Measurements from ENCODE around the gene NFASC. TPM values are rescaled to one million over a fixed set of nuclear protein-coding genes. Genes with fewer than 3 reads are reported as not detected.

NFASC gene
- total and polyA plus RNA-seq, 2 experiments from 2014 or later, result 3.9 to 11.7 TPM

DNA sequence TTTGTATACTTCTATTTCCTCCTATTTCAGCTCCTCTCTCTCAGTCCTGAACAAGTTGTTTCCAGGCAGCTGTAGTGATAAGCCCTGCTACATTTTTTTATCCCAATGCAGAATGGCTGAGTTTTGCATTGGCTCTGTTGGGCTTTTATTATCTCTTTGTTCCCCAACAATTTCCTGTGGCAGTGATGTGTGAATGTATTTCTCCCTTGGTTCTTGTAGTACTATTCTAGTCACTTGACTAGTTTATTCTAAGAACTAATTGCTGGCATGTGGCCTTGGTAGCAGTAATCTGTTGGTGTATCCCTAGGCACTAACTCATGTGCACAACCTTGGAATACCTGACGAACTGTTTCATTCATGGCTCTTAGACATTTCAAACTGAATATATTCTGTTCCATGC is 60.7 kb downstream of the NFASC start:
- H2AFZ ChIP-seq, result no peak overlapping the region
- no peaks in the 10 kb centered on the region for H3K79me2 ChIP-seq (replicated peaks; ENCODE audit: insufficient read depth)
- H4K20me1 ChIP-seq (replicated peaks; ENCODE audit: insufficient read depth), result no peaks in the 10 kb centered on the region
- H3K36me3 ChIP-seq (ENCODE audit: insufficient read depth), result no peaks in the 10 kb centered on the region
- ATAC-seq (no peak), DNase-seq (ENCODE audit: low spot score) (no peak)
- H3K4me1 ChIP-seq (ENCODE audit: insufficient read depth), result peaks cover 42% of the 10 kb centered on the region
- no peak overlapping the region for H3K27ac ChIP-seq (ENCODE audit: low read depth)
- Mint-ChIP-seq H3K27me3 (ENCODE audit: insufficient read depth, low read depth, poor library complexity) (peaks cover 3% of the 10 kb centered on the region), H3K27ac (no peak overlapping the region), H3K36me3 (ENCODE audit: low read depth) (no peaks in the 10 kb centered on the region), H3K4me3 (no peak overlapping the region), H3K4me1 (peaks cover 16% of the 10 kb centered on the region), H3K9me3 (no peaks in the 10 kb centered on the region)
- H3F3A ChIP-seq (replicated peaks; ENCODE audit: low read depth), result no peaks in the 10 kb centered on the region
- TF ChIP-seq POLR2AphosphoS5 (IDR thresholded peaks at IDR 0.05; ENCODE audit: low read depth), result no peak
- TF ChIP-seq, protein P1, sequence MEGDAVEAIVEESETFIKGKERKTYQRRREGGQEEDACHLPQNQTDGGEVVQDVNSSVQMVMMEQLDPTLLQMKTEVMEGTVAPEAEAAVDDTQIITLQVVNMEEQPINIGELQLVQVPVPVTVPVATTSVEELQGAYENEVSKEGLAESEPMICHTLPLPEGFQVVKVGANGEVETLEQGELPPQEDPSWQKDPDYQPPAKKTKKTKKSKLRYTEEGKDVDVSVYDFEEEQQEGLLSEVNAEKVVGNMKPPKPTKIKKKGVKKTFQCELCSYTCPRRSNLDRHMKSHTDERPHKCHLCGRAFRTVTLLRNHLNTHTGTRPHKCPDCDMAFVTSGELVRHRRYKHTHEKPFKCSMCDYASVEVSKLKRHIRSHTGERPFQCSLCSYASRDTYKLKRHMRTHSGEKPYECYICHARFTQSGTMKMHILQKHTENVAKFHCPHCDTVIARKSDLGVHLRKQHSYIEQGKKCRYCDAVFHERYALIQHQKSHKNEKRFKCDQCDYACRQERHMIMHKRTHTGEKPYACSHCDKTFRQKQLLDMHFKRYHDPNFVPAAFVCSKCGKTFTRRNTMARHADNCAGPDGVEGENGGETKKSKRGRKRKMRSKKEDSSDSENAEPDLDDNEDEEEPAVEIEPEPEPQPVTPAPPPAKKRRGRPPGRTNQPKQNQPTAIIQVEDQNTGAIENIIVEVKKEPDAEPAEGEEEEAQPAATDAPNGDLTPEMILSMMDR (conservative IDR thresholded peaks at IDR 0.05; ENCODE audit: low read depth in 2 of 2), result no peak
- TF ChIP-seq, protein P2, sequence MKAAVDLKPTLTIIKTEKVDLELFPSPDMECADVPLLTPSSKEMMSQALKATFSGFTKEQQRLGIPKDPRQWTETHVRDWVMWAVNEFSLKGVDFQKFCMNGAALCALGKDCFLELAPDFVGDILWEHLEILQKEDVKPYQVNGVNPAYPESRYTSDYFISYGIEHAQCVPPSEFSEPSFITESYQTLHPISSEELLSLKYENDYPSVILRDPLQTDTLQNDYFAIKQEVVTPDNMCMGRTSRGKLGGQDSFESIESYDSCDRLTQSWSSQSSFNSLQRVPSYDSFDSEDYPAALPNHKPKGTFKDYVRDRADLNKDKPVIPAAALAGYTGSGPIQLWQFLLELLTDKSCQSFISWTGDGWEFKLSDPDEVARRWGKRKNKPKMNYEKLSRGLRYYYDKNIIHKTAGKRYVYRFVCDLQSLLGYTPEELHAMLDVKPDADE (IDR thresholded peaks at IDR 0.05), result no peak
- TF ChIP-seq JUNB (IDR thresholded peaks at IDR 0.05; ENCODE audit: unreplicated experiment), result no peak
- H3K27me3 ChIP-seq (ENCODE audit: insufficient read depth), result no peaks in the 10 kb centered on the region
- H3K9me2 ChIP-seq (ENCODE audit: insufficient read depth), result 0 out of 2 replicates have a peak, but pooled peaks cover 3% of the 10 kb centered on the region
- H3K4me2 ChIP-seq, result no peak overlapping the region
- H3K4me3 ChIP-seq, result no peak overlapping the region

DNA sequence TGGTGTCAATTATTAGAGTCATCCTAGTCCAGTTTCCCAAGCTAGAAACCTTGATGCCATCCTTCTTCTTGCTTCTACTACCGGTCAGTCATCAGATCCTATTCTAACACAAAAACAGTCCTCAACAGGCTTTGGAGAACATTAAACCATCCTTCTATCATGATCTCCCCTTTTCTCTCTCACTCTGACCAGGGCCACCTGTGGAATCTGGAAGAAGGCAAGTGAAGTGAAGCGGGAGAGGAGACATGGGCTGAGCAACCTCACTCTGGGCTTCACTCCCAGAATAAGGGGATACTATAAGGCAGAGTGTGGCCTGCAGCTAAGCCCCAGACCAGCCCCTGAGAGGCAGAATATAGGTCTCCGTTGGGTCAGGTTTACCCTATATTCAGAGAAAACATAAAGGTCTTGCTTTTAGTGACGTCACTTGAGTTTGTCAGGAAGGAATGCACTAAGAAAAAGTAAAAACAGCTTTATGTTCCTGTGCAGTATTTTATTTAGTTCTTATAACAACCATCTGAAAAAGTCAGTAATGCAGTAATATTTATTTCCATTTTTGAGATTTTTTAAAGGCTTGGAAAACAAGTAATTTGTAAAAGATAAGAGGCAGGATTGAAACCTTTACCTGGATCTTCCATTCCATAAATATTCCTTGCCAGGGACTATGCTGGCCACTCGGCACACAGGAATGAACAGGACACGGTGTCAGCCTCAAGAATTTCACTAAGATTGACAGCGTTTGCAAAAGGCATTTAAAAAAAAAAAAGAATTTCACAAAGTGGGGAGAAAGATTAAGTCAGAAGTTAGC is 61.3 kb downstream of the NFASC start:
- no peaks in the 10 kb centered on the region for H3K36me3 Mint-ChIP-seq (ENCODE audit: low read depth)
- H3K4me2 ChIP-seq, result no peak overlapping the region
- no peaks in the 10 kb centered on the region for H3F3A ChIP-seq (replicated peaks; ENCODE audit: low read depth)
- peaks cover 15% of the 10 kb centered on the region for H3K4me1 Mint-ChIP-seq
- H3K4me3 Mint-ChIP-seq, result no peak overlapping the region
- no peak overlapping the region for H3K4me3 ChIP-seq
- no peak overlapping the region for H3K27ac Mint-ChIP-seq
- H3K9me3 Mint-ChIP-seq, result no peaks in the 10 kb centered on the region
- H3K27me3 Mint-ChIP-seq (ENCODE audit: insufficient read depth, low read depth, poor library complexity), result no peaks in the 10 kb centered on the region
- no peaks in the 10 kb centered on the region for H3K27me3 ChIP-seq (ENCODE audit: insufficient read depth)
- no peaks in the 10 kb centered on the region for H4K20me1 ChIP-seq (replicated peaks; ENCODE audit: insufficient read depth)
- ATAC-seq (no peak), DNase-seq (ENCODE audit: low spot score) (no peak)
- H3K27ac ChIP-seq (ENCODE audit: low read depth), result no peak overlapping the region
- 0 out of 2 replicates have a peak, but pooled peaks cover 3% of the 10 kb centered on the region for H3K9me2 ChIP-seq (ENCODE audit: insufficient read depth)
- H3K79me2 ChIP-seq (replicated peaks; ENCODE audit: insufficient read depth), result no peaks in the 10 kb centered on the region
- H3K36me3 ChIP-seq (ENCODE audit: insufficient read depth), result no peaks in the 10 kb centered on the region
- peaks cover 39% of the 10 kb centered on the region for H3K4me1 ChIP-seq (ENCODE audit: insufficient read depth)
- H2AFZ ChIP-seq, result no peak overlapping the region
- TF ChIP-seq, protein P3, sequence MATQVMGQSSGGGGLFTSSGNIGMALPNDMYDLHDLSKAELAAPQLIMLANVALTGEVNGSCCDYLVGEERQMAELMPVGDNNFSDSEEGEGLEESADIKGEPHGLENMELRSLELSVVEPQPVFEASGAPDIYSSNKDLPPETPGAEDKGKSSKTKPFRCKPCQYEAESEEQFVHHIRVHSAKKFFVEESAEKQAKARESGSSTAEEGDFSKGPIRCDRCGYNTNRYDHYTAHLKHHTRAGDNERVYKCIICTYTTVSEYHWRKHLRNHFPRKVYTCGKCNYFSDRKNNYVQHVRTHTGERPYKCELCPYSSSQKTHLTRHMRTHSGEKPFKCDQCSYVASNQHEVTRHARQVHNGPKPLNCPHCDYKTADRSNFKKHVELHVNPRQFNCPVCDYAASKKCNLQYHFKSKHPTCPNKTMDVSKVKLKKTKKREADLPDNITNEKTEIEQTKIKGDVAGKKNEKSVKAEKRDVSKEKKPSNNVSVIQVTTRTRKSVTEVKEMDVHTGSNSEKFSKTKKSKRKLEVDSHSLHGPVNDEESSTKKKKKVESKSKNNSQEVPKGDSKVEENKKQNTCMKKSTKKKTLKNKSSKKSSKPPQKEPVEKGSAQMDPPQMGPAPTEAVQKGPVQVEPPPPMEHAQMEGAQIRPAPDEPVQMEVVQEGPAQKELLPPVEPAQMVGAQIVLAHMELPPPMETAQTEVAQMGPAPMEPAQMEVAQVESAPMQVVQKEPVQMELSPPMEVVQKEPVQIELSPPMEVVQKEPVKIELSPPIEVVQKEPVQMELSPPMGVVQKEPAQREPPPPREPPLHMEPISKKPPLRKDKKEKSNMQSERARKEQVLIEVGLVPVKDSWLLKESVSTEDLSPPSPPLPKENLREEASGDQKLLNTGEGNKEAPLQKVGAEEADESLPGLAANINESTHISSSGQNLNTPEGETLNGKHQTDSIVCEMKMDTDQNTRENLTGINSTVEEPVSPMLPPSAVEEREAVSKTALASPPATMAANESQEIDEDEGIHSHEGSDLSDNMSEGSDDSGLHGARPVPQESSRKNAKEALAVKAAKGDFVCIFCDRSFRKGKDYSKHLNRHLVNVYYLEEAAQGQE (IDR thresholded peaks at IDR 0.05; ENCODE audit: unreplicated experiment), result no peak
- no peak for TF ChIP-seq NANOG (IDR thresholded peaks at IDR 0.05; ENCODE audit: borderline replicate concordance)
- TF ChIP-seq, protein P2 (IDR thresholded peaks at IDR 0.05), result no peak
- TF ChIP-seq JUNB (IDR thresholded peaks at IDR 0.05; ENCODE audit: unreplicated experiment), result no peak
- no peak for TF ChIP-seq EZH2phosphoT487 (IDR thresholded peaks at IDR 0.05; ENCODE audit: unreplicated experiment)
- no peak for TF ChIP-seq STAT1 (IDR thresholded peaks at IDR 0.05; ENCODE audit: unreplicated experiment)
- TF ChIP-seq, protein P1 (conservative IDR thresholded peaks at IDR 0.05; ENCODE audit: low read depth in 2 of 2), result no peak
- no peak for TF ChIP-seq ZNF331 (CRISPR knock-in tag; IDR thresholded peaks at IDR 0.05; ENCODE audit: low read depth)
